Endothelial cell of umbilical vein (primary cell): ENCODE measurements around the gene SLC12A4. TPM values are rescaled to one million over a fixed set of nuclear protein-coding genes. Genes with fewer than 3 reads are reported as not detected.

ENCODE experiments used
- BruUV-seq: library from RNA; stranded (reverse); fragments of 400-500 nt; replicated peaks from 2 replicates; lab custom pipeline; 2021; lab: Mats Ljungman, UMichigan
- CTCF ChIA-PET: fragments of 300-600, 350-600 bp; sonication (Branson Sonifier 250); formaldehyde crosslinking; loops from one replicate; lab custom pipeline; 2021; ENCODE audit warnings: antibody characterized with exemption, inconsistent platforms; lab: Charles Lee
- POLR2A ChIA-PET: fragments of 300-600, 350-600 bp; sonication (Branson Sonifier 250); formaldehyde crosslinking; loops from one replicate; lab custom pipeline; 2021; ENCODE audit warnings: antibody characterized with exemption, inconsistent platforms; lab: Charles Lee
- DNase-seq: peaks from one replicate; pipeline ENCODE4 v3.0.0-alpha.2; 2011; ENCODE audit warnings: low read depth, low spot score
- FAIRE-seq: peaks from 2 replicates; lab custom pipeline; 2011; peaks lifted over from hg19 to GRCh38; lab: Jason Lieb, UNC
- H2AFZ ChIP-seq: 2 replicates; pipeline ENCODE4 v1.6.0; 2012; ENCODE audit warnings: low read depth, low read length, control low read depth, inconsistent platforms
- H3K27ac ChIP-seq: 2 replicates; pipeline ENCODE4 v1.5.1; 2011; ENCODE audit warnings: low read depth, mild to moderate bottlenecking, control low read depth, low read length, moderate library complexity; ENCODE audit not compliant: insufficient read depth
- H3K27me3 ChIP-seq, 2 experiments: 2 replicates each; pipeline versions ENCODE4 v1.6.0 to v1.6.1; 2011; ENCODE audit warnings: low read length in 2 of 2, mixed read lengths in 1 of 2; ENCODE audit not compliant: control insufficient read depth in 2 of 2, insufficient read depth in 2 of 2
- H3K36me3 ChIP-seq, 2 experiments: 2 replicates in 1 of 2; 3 replicates in 1 of 2; pipeline ENCODE4 v1.5.1; 2011; ENCODE audit warnings: low read length in 2 of 2, mild to moderate bottlenecking in 1 of 2, moderate library complexity in 1 of 2; ENCODE audit not compliant: control insufficient read depth in 2 of 2, insufficient read depth in 2 of 2; ENCODE audit errors: extremely low read depth in 1 of 2
- H3K4me1 ChIP-seq: 3 replicates; pipeline ENCODE4 v1.5.1; 2011; ENCODE audit warnings: mild to moderate bottlenecking, low read length; ENCODE audit not compliant: control insufficient read depth, insufficient read depth; ENCODE audit errors: extremely low read depth
- H3K4me2 ChIP-seq: 2 replicates; pipeline ENCODE4 v1.6.1; 2011; ENCODE audit warnings: low read length, control low read depth, mixed read lengths; ENCODE audit not compliant: insufficient read depth
- H3K4me3 ChIP-seq, 3 experiments: fragments of 200-600 bp in 1 of 3; sonication (generic), shearing (Covaris generic) in 1 of 3; replicated peaks in 1 of 3; 2 replicates each; pipeline ENCODE4 v1.5.1; 2011 to 2016; ENCODE audit warnings: control low read depth in 3 of 3, low read length in 3 of 3, mild to moderate bottlenecking in 2 of 3, inconsistent platforms in 1 of 3, low read depth in 1 of 3, moderate library complexity in 1 of 3; ENCODE audit not compliant: insufficient read depth in 1 of 3
- H3K79me2 ChIP-seq: 2 replicates; pipeline ENCODE4 v1.6.0; 2012; ENCODE audit warnings: low read length, inconsistent platforms; ENCODE audit not compliant: control insufficient read depth, insufficient read depth
- H3K9ac ChIP-seq: replicated peaks from 2 replicates; pipeline ENCODE3; 2011; ENCODE audit warnings: low read length, control low read depth; ENCODE audit not compliant: insufficient read depth; ENCODE audit errors: extremely low read depth
- H3K9me1 ChIP-seq: replicated peaks from 3 replicates; pipeline ENCODE4 v1.6.0; 2011; ENCODE audit warnings: mild to moderate bottlenecking, low read length; ENCODE audit not compliant: control insufficient read depth, insufficient read depth; ENCODE audit errors: extremely low read depth
- H3K9me3 ChIP-seq: replicated peaks from 2 replicates; pipeline ENCODE4 v1.5.1; 2012; ENCODE audit warnings: low read length, inconsistent platforms; ENCODE audit not compliant: control insufficient read depth, insufficient read depth
- H4K20me1 ChIP-seq: replicated peaks from 2 replicates; pipeline ENCODE3; 2011; ENCODE audit warnings: mild to moderate bottlenecking, low read length; ENCODE audit not compliant: control insufficient read depth, insufficient read depth; ENCODE audit errors: extremely low read depth
- CTCF ChIP-seq, 2 donors: IDR thresholded peaks; 1 replicate in 1 of 2; 2 replicates in 1 of 2; pipeline ENCODE4 v1.5.1; 2011; ENCODE audit warnings: low read length in 2 of 2, mild to moderate bottlenecking in 2 of 2, moderate library complexity in 2 of 2, control low read depth in 1 of 2, inconsistent platforms in 1 of 2, low read depth in 1 of 2; ENCODE audit not compliant: insufficient read depth in 1 of 2; ENCODE audit errors: extremely low read depth in 1 of 2
- EZH2 ChIP-seq: IDR thresholded peaks from 2 replicates; pipeline ENCODE4 v1.6.1; 2012; ENCODE audit warnings: borderline replicate concordance, low read depth, mild to moderate bottlenecking, moderate library complexity, low read length, inconsistent platforms; ENCODE audit not compliant: severe bottlenecking
- FOS ChIP-seq: IDR thresholded peaks from 2 replicates; pipeline ENCODE4 v1.6.1; 2011; ENCODE audit warnings: mild to moderate bottlenecking, low read length, moderate library complexity, borderline replicate concordance; ENCODE audit not compliant: insufficient read depth
- GATA2 ChIP-seq: IDR thresholded peaks from 2 replicates; pipeline ENCODE4 v1.7.0; 2011; ENCODE audit warnings: low read depth, mild to moderate bottlenecking, moderate library complexity, mixed read lengths, low read length; ENCODE audit not compliant: insufficient read length, insufficient read depth
- JUN ChIP-seq: IDR thresholded peaks from 2 replicates; pipeline ENCODE4 v1.6.1; 2011; ENCODE audit warnings: borderline replicate concordance, low read depth; ENCODE audit not compliant: insufficient read length, insufficient read depth
- MAX ChIP-seq: IDR thresholded peaks from 2 replicates; pipeline ENCODE4 v1.6.1; 2011; ENCODE audit not compliant: insufficient read depth, insufficient read length
- MYC ChIP-seq: IDR thresholded peaks from one replicate; pipeline ENCODE4 v1.6.1; 2011; ENCODE audit warnings: mild to moderate bottlenecking, low read depth, low read length
- POLR2A ChIP-seq: IDR thresholded peaks from 2 replicates; pipeline ENCODE4 v1.6.1; 2012; ENCODE audit warnings: low read depth, mild to moderate bottlenecking, control low read depth, low read length
- POLR2AphosphoS5 ChIP-seq: IDR thresholded peaks from 2 replicates; pipeline ENCODE4 v1.6.1; 2012; ENCODE audit warnings: low read depth, mild to moderate bottlenecking, control low read depth, low read length, moderate library complexity; ENCODE audit not compliant: insufficient read depth
- dilution Hi-C: fragments of 300-500 bp; cut with MboI; formaldehyde crosslinking; loops from one replicate; pipeline ENCODE4 v1.15.0; 2019; ENCODE audit warnings: low sequenced_read_pairs; ENCODE audit not compliant: extremely low pct_ligation_motif_present
- intact Hi-C: fragments of 100-400 bp; cut with micrococcal nuclease; formaldehyde crosslinking; loops from one replicate; pipeline ENCODE4 v1.10.0; 2022
- polyA plus RNA-seq, 4 experiments: library from polyadenylated mRNA; depleted of rRNA in 3 of 4; stranded (reverse) in 3 of 4; unstranded in 1 of 4; fragments of >200 nt; gene quantifications; 2 replicates each; pipeline versions ENCODE4 v1.2.1 to v1.2.3, GENCODE V29; 2011 to 2012; ENCODE audit warnings: missing spikeins in 1 of 4
- total RNA-seq: library from RNA; stranded (reverse); gene quantifications from 2 replicates; pipeline ENCODE4 v1.2.3, GENCODE V29; 2021

The SLC12A4 gene
- total and polyA plus RNA-seq, 2 donors (not counting 3 experiments of a cell fraction or from before 2014, with no cell fraction given), result 110 to 114 TPM

GRCh38 chr16:67930678-67931211, 37.7 kb downstream of the SLC12A4 start:
- TF ChIP-seq MAX (no peak), GATA2 (no peak), POLR2AphosphoS5 (no peak), FOS (no peak), POLR2A (no peak), EZH2 (no peak), JUN (no peak), MYC (no peak), CTCF (IDR thresholded peaks at IDR 0.05; ENCODE audit: extremely low read depth in 1 of 2, insufficient read depth in 1 of 2, low read depth in 1 of 2, low read length in 2 of 2) (no peak)
- H4K20me1 ChIP-seq, result no peaks in the 10 kb centered on the region
- H3K27me3 ChIP-seq, result no peaks in the 10 kb centered on the region
- no peak overlapping the region for H3K4me2 ChIP-seq
- peaks cover 17% of the 10 kb centered on the region for H3K4me1 ChIP-seq
- no TSS peak for BruUV-seq
- H3K4me3 ChIP-seq, result no peak overlapping the region
- DNase-seq (no peak), FAIRE-seq (no peak)
- H2AFZ ChIP-seq, result no peak overlapping the region
- H3K79me2 ChIP-seq, result no peaks in the 10 kb centered on the region
- dilution Hi-C loops, result no loop called here
- ChIA-PET POLR2A (no interaction called here), CTCF (interaction anchor here (0.6 to 2.0 kb wide), 4 partner anchors 28 to 114 kb away, joined by 3 to 12 read pairs (median 7); no protein-coding TSS in a partner anchor)
- no peak overlapping the region for H3K9ac ChIP-seq
- H3K27ac ChIP-seq, result no peak overlapping the region
- no peaks in the 10 kb centered on the region for H3K9me3 ChIP-seq
- peaks cover 0 to 13% of the 10 kb centered on the region in 2 experiments for H3K36me3 ChIP-seq
- intact Hi-C loops, result no loop called here
- H3K9me1 ChIP-seq, result no peaks in the 10 kb centered on the region
